Liver (tissue), 3 donors: ENCODE results near the gene NXN.

Experiments
- CTCF ChIP-seq: fragments of 150-350 bp; IDR thresholded peaks from 2 replicates; pipeline ENCODE4 v1.5.1; 2017; ENCODE audit warnings: improper control_type of control experiment, low read depth, low read length; ENCODE audit not compliant: missing input control
- JUND ChIP-seq, 2 donors: IDR thresholded peaks; 2 replicates each; pipeline ENCODE4 v1.6.1; 2016; ENCODE audit warnings: antibody characterized with exemption in 2 of 2
- donor health status: healthy.
- donor health status: healthy.

GRCh38 chr17:957856-958421 lies 21.6 kb downstream of the NXN start:
- TF ChIP-seq JUND (IDR thresholded peaks at IDR 0.05) = no peak
- TF ChIP-seq CTCF = no peak
